Keratinocyte (primary cell): ENCODE data around the gene FAM227A. TPM values are rescaled to one million over a fixed set of nuclear protein-coding genes. Genes with fewer than 3 reads are reported as not detected.

Experiments
- DNase-seq: peaks from one replicate; pipeline ENCODE4 v3.0.0-alpha.2; 2011; ENCODE audit warnings: low read depth, missing footprints, low spot score
- FAIRE-seq: peaks from 2 replicates; lab custom pipeline; 2011; peaks lifted over from hg19 to GRCh38; lab: Jason Lieb, UNC
- H2AFZ ChIP-seq: 2 replicates; pipeline ENCODE4 v1.6.0; 2012; ENCODE audit warnings: low read length, control low read depth, inconsistent platforms; ENCODE audit not compliant: control insufficient read depth
- H3K27ac ChIP-seq: 2 replicates; pipeline ENCODE4 v1.5.1; 2011; ENCODE audit warnings: low read length; ENCODE audit not compliant: control insufficient read depth, insufficient read depth
- H3K27me3 ChIP-seq: 3 replicates; pipeline ENCODE4 v1.6.0; 2011; ENCODE audit warnings: low read length; ENCODE audit not compliant: control insufficient read depth, insufficient read depth; ENCODE audit errors: extremely low read depth
- H3K36me3 ChIP-seq, 2 experiments: 2 replicates in 1 of 2; 3 replicates in 1 of 2; pipeline ENCODE4 v1.5.1; 2011; ENCODE audit warnings: low read length in 2 of 2, mild to moderate bottlenecking in 1 of 2; ENCODE audit not compliant: control insufficient read depth in 2 of 2, insufficient read depth in 2 of 2; ENCODE audit errors: extremely low read depth in 1 of 2
- H3K4me1 ChIP-seq: 3 replicates; pipeline ENCODE4 v1.5.1; 2011; ENCODE audit warnings: low read length; ENCODE audit not compliant: control insufficient read depth, insufficient read depth; ENCODE audit errors: extremely low read depth
- H3K4me2 ChIP-seq: 3 replicates; pipeline ENCODE4 v1.6.0; 2011; ENCODE audit warnings: low read depth, low read length; ENCODE audit not compliant: control insufficient read depth, insufficient read depth; ENCODE audit errors: extremely low read depth
- H3K4me3 ChIP-seq, 3 experiments: fragments of 200-600 bp in 1 of 3; sonication (generic) in 1 of 3; 2 replicates in 2 of 3; 3 replicates in 1 of 3; pipeline ENCODE4 v1.5.1; 2011 to 2016; ENCODE audit warnings: low read length in 3 of 3, mild to moderate bottlenecking in 3 of 3, control low read depth in 2 of 3, inconsistent platforms in 1 of 3, low read depth in 1 of 3, mixed read lengths in 1 of 3, mixed run types in 1 of 3, moderate library complexity in 1 of 3; ENCODE audit not compliant: control insufficient read depth in 2 of 3, insufficient read depth in 2 of 3; ENCODE audit errors: extremely low read depth in 1 of 3
- H3K79me2 ChIP-seq: 2 replicates; pipeline ENCODE4 v1.6.0; 2012; ENCODE audit warnings: low read length; ENCODE audit not compliant: control insufficient read depth, insufficient read depth
- H3K9ac ChIP-seq: 3 replicates; pipeline ENCODE4 v1.6.0; 2011; ENCODE audit warnings: low read length; ENCODE audit not compliant: control insufficient read depth, insufficient read depth; ENCODE audit errors: extremely low read depth
- H3K9me1 ChIP-seq: 3 replicates; pipeline ENCODE4 v1.6.0; 2011; ENCODE audit warnings: low read length; ENCODE audit not compliant: control insufficient read depth, insufficient read depth; ENCODE audit errors: extremely low read depth
- H3K9me3 ChIP-seq: 2 replicates; pipeline ENCODE4 v1.5.1; 2012; ENCODE audit warnings: low read depth, low read length; ENCODE audit not compliant: control insufficient read depth
- H4K20me1 ChIP-seq: 3 replicates; pipeline ENCODE4 v1.6.0; 2011; ENCODE audit warnings: low read length; ENCODE audit not compliant: control insufficient read depth, insufficient read depth; ENCODE audit errors: extremely low read depth
- CTCF ChIP-seq, 3 experiments: IDR thresholded peaks in 1 of 3; conservative IDR thresholded peaks in 1 of 3; optimal IDR thresholded peaks in 1 of 3; 2 replicates in 2 of 3; 3 replicates in 1 of 3; pipeline versions ENCODE3 to v1.5.1; 2011; ENCODE audit warnings: low read length in 3 of 3, mild to moderate bottlenecking in 3 of 3, moderate library complexity in 2 of 3, control low read depth in 1 of 3, inconsistent platforms in 1 of 3; ENCODE audit not compliant: insufficient read depth in 2 of 3; ENCODE audit errors: extremely low read depth in 1 of 3
- EZH2 ChIP-seq: IDR thresholded peaks from one replicate; pipeline ENCODE4 v1.6.1; 2012; ENCODE audit warnings: inconsistent platforms, mild to moderate bottlenecking, low read length, moderate library complexity
- dilution Hi-C: fragments of 300-500 bp; cut with MboI; formaldehyde crosslinking; loops from one replicate; pipeline ENCODE4 v1.7.0; 2020; ENCODE audit warnings: low sequenced_read_pairs; ENCODE audit not compliant: extremely low pct_ligation_motif_present
- polyA plus RNA-seq, 5 experiments: library from polyadenylated mRNA; depleted of rRNA in 3 of 5; stranded (reverse) in 3 of 5; stranded (forward) in 1 of 5; unstranded in 1 of 5; fragments of >200 nt; gene quantifications; 1 replicate in 1 of 5; 2 replicates in 3 of 5; 3 replicates in 1 of 5; pipeline versions ENCODE4 v1.2.1 to v1.2.3, GENCODE V29; 2011 to 2012; ENCODE audit warnings: missing spikeins in 2 of 5, low read depth in 1 of 5, low replicate concordance in 1 of 5

Gene FAM227A
- polyA plus RNA-seq, 1 donor (not counting 4 experiments of a cell fraction or from before 2014, with no cell fraction given): 1.1 TPM

- Histone ChIP-seq H3K4me1 (peaks cover 7% of the 10 kb centered on the region), H3K9ac (no peak overlapping the region), H2AFZ (no peak overlapping the region), H3K36me3 (no peaks in the 10 kb centered on the region), H3K4me3 (no peak overlapping the region), H3K9me1 (no peaks in the 10 kb centered on the region), H3K27ac (no peak overlapping the region), H3K27me3 (no peaks in the 10 kb centered on the region), H3K79me2 (no peaks in the 10 kb centered on the region), H4K20me1 (no peaks in the 10 kb centered on the region), H3K9me3 (no peaks in the 10 kb centered on the region), H3K4me2 (no peak overlapping the region)
- DNase-seq: no peak
- dilution Hi-C loops: no loop called here
- TF ChIP-seq EZH2 (no peak), CTCF (optimal IDR thresholded peaks at IDR 0.05 in 1 of 3, IDR thresholded peaks at IDR 0.05 in 1 of 3, conservative IDR thresholded peaks at IDR 0.05 in 1 of 3; ENCODE audit: extremely low read depth in 1 of 3, insufficient read depth in 2 of 3, low read length in 3 of 3) (no peak)
- no peak for FAIRE-seq
These were observed 89.3 kb downstream of the FAM227A start for GRCh38 chr22:38566726-38567504.

DNA sequence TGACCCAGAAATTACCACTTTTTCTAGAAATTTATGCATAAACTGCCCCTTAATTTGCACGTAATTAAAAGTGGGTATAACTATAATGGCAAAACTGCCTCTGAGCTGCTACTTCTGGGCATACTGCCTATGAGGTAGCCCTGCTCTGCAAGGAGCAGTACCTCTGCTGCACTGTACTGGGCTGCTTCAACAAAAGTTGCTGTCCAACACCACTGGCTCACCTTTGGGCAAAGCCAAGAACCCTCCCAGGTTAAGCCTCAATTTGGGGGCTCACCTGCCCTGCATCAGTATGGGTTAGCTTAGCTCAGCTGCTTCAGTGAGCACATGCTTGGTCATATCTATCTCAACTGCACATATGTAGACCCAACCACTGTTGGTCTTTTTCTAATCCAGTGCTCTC lies 90.8 kb downstream of the FAM227A start:
- H3K9ac ChIP-seq: no peak overlapping the region
- H3K36me3 ChIP-seq: no peaks in the 10 kb centered on the region
- H3K27me3 ChIP-seq: no peaks in the 10 kb centered on the region
- no peak for TF ChIP-seq EZH2
- no peak for TF ChIP-seq CTCF (optimal IDR thresholded peaks at IDR 0.05 in 1 of 3, IDR thresholded peaks at IDR 0.05 in 1 of 3, conservative IDR thresholded peaks at IDR 0.05 in 1 of 3; ENCODE audit: extremely low read depth in 1 of 3, insufficient read depth in 2 of 3, low read length in 3 of 3)
- DNase-seq (no peak), FAIRE-seq (no peak)
- no peak overlapping the region for H3K4me3 ChIP-seq
- no peaks in the 10 kb centered on the region for H3K9me3 ChIP-seq
- no peaks in the 10 kb centered on the region for H4K20me1 ChIP-seq
- H3K27ac ChIP-seq: no peak overlapping the region
- dilution Hi-C loops: no loop called here
- no peak overlapping the region for H3K4me2 ChIP-seq
- no peaks in the 10 kb centered on the region for H3K9me1 ChIP-seq
- no peak overlapping the region for H2AFZ ChIP-seq
- no peaks in the 10 kb centered on the region for H3K79me2 ChIP-seq
- H3K4me1 ChIP-seq: no peaks in the 10 kb centered on the region
